Measurements from ENCODE around the gene PCDH19. TPM values are rescaled to one million over a fixed set of nuclear protein-coding genes. Genes with fewer than 3 reads are reported as not detected.

PCDH19 gene
- total RNA-seq (2014; rRNA removed; shearing (Covaris generic)) (0.89 and 1.4 TPM in 2 replicates), polyA plus RNA-seq (2016; fragmentation: Nextera tagmentation; extraction: Ambion mirVana) (0.87 and 1.6 TPM in 2 replicates)
- long read RNA-seq = 0 reads

DNA sequence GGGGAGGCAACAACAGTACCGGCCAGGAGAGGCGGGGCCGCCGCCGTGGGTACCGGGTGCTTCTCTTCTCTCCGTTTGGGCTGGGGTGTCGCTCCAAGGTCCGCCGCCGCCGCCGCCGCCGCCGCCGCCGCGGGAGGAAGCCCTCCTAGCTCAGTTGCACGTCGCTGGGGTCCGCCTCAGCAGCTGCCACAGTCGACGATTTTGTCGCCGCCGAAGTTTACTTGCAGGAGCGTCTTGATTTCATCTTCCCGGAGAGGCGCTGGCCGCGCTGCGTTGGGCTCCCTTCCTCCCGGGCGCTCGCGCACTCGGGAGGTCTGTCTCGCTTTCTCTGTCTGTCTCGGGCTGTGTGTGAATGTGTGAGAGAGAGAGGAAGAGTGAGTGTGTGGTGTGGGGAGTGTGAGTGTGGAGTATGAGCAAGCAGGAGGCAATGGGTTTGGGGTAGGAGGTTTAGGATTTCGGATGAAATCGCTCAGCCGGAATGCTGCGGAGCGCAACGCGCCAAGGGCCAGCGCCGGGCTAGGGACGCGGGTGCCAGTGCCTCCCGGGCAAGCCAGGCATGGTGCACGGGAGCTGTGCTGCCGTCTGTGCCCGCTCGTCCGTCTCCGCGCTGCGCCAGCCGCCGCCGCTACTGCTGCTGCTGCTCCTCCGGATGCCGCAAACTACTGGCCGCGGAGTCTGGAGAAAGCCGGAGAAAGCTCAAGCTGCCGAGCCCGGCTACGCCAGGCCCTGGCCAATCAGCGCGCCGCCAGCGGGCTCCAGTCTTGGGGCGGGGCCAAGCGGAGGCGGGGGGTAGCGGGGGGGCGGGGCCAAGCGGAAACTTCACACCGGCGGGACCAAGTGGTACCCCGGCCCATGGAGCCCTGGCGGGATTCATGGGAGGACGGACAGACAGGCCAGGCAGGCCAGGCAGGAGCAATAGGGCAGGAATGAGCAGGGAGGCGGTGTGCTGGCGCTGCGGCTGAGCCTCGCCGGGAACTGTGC, at the start of gene PCDH19:
Gene PCDH19 (minus strand): TSS at position 664 of the 981 bp plus-strand sequence. CDS start 1,676 bp downstream, outside the sequence.
- peaks cover 7% of the 10 kb centered on the region; the same call in 1 of the 3 replicates for H3K36me3 Mint-ChIP-seq (ENCODE audit: low read depth)
- peak within 1 kb of the TSS; percentile 81; the same call in 1 of the 2 replicates for H2AFZ ChIP-seq
- no peak within 1 kb of the TSS for H3K27ac Mint-ChIP-seq
- H3K9me2 ChIP-seq (ENCODE audit: insufficient read depth) = no peaks in the 10 kb centered on the region
- peak within 1 kb of the TSS; percentile 83 for H3K4me3 Mint-ChIP-seq
- H3K4me2 ChIP-seq = peak within 1 kb of the TSS; percentile 80
- TF ChIP-seq ZNF462 (CRISPR knock-in tag; IDR thresholded peaks at IDR 0.05) (no peak), JUNB (IDR thresholded peaks at IDR 0.05; ENCODE audit: unreplicated experiment) (no peak), NANOG (IDR thresholded peaks at IDR 0.05; ENCODE audit: borderline replicate concordance) (no peak), ZNF331 (CRISPR knock-in tag; IDR thresholded peaks at IDR 0.05; ENCODE audit: low read depth) (no peak), POLR2AphosphoS5 (IDR thresholded peaks at IDR 0.05; ENCODE audit: low read depth) (peak; percentile 54), ZNF114 (CRISPR knock-in tag; IDR thresholded peaks at IDR 0.05) (no peak), EZH2phosphoT487 (IDR thresholded peaks at IDR 0.05; ENCODE audit: unreplicated experiment) (no peak), STAT1 (IDR thresholded peaks at IDR 0.05; ENCODE audit: unreplicated experiment) (no peak), EZH2 (IDR thresholded peaks at IDR 0.05; ENCODE audit: low read depth, unreplicated experiment) (peak; percentile 36)
- TF ChIP-seq, protein P1, sequence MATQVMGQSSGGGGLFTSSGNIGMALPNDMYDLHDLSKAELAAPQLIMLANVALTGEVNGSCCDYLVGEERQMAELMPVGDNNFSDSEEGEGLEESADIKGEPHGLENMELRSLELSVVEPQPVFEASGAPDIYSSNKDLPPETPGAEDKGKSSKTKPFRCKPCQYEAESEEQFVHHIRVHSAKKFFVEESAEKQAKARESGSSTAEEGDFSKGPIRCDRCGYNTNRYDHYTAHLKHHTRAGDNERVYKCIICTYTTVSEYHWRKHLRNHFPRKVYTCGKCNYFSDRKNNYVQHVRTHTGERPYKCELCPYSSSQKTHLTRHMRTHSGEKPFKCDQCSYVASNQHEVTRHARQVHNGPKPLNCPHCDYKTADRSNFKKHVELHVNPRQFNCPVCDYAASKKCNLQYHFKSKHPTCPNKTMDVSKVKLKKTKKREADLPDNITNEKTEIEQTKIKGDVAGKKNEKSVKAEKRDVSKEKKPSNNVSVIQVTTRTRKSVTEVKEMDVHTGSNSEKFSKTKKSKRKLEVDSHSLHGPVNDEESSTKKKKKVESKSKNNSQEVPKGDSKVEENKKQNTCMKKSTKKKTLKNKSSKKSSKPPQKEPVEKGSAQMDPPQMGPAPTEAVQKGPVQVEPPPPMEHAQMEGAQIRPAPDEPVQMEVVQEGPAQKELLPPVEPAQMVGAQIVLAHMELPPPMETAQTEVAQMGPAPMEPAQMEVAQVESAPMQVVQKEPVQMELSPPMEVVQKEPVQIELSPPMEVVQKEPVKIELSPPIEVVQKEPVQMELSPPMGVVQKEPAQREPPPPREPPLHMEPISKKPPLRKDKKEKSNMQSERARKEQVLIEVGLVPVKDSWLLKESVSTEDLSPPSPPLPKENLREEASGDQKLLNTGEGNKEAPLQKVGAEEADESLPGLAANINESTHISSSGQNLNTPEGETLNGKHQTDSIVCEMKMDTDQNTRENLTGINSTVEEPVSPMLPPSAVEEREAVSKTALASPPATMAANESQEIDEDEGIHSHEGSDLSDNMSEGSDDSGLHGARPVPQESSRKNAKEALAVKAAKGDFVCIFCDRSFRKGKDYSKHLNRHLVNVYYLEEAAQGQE (IDR thresholded peaks at IDR 0.05; ENCODE audit: unreplicated experiment) = no peak
- TF ChIP-seq, protein P2, sequence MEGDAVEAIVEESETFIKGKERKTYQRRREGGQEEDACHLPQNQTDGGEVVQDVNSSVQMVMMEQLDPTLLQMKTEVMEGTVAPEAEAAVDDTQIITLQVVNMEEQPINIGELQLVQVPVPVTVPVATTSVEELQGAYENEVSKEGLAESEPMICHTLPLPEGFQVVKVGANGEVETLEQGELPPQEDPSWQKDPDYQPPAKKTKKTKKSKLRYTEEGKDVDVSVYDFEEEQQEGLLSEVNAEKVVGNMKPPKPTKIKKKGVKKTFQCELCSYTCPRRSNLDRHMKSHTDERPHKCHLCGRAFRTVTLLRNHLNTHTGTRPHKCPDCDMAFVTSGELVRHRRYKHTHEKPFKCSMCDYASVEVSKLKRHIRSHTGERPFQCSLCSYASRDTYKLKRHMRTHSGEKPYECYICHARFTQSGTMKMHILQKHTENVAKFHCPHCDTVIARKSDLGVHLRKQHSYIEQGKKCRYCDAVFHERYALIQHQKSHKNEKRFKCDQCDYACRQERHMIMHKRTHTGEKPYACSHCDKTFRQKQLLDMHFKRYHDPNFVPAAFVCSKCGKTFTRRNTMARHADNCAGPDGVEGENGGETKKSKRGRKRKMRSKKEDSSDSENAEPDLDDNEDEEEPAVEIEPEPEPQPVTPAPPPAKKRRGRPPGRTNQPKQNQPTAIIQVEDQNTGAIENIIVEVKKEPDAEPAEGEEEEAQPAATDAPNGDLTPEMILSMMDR (conservative IDR thresholded peaks at IDR 0.05; ENCODE audit: low read depth in 2 of 2) = no peak
- TF ChIP-seq, protein P3, sequence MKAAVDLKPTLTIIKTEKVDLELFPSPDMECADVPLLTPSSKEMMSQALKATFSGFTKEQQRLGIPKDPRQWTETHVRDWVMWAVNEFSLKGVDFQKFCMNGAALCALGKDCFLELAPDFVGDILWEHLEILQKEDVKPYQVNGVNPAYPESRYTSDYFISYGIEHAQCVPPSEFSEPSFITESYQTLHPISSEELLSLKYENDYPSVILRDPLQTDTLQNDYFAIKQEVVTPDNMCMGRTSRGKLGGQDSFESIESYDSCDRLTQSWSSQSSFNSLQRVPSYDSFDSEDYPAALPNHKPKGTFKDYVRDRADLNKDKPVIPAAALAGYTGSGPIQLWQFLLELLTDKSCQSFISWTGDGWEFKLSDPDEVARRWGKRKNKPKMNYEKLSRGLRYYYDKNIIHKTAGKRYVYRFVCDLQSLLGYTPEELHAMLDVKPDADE (IDR thresholded peaks at IDR 0.05) = no peak
- DNase-seq (ENCODE audit: low spot score) (peak; percentile 70), ATAC-seq (peak; percentile 63)
- peaks cover 26% of the 10 kb centered on the region for H3K4me1 ChIP-seq (ENCODE audit: insufficient read depth)
- no peaks in the 10 kb centered on the region for H3K36me3 ChIP-seq (ENCODE audit: insufficient read depth)
- H4K20me1 ChIP-seq (replicated peaks; ENCODE audit: insufficient read depth) = no peaks in the 10 kb centered on the region
- no peak within 1 kb of the TSS for H3K27ac ChIP-seq (ENCODE audit: low read depth)
- H3K4me3 ChIP-seq = peak within 1 kb of the TSS; percentile 55
- no peaks in the 10 kb centered on the region for H3K79me2 ChIP-seq (replicated peaks; ENCODE audit: insufficient read depth)
- no peaks in the 10 kb centered on the region for H3F3A ChIP-seq (replicated peaks; ENCODE audit: low read depth)
- peaks cover 9% of the 10 kb centered on the region; the same call in 2 of the 3 replicates for H3K9me3 Mint-ChIP-seq
- H3K27me3 ChIP-seq (ENCODE audit: insufficient read depth) = peaks cover 79% of the 10 kb centered on the region
- peaks cover 22% of the 10 kb centered on the region for H3K4me1 Mint-ChIP-seq
- H3K27me3 Mint-ChIP-seq (ENCODE audit: insufficient read depth, low read depth, poor library complexity) = peaks cover 73% of the 10 kb centered on the region
